ENCODE measurements around the gene TTC33.
"Not testable (repeated sequence)": the region's sequence is repeated elsewhere in the genome, so short reads cannot be mapped to it uniquely, and the experiment has no call there.

TTC33 gene

DNA sequence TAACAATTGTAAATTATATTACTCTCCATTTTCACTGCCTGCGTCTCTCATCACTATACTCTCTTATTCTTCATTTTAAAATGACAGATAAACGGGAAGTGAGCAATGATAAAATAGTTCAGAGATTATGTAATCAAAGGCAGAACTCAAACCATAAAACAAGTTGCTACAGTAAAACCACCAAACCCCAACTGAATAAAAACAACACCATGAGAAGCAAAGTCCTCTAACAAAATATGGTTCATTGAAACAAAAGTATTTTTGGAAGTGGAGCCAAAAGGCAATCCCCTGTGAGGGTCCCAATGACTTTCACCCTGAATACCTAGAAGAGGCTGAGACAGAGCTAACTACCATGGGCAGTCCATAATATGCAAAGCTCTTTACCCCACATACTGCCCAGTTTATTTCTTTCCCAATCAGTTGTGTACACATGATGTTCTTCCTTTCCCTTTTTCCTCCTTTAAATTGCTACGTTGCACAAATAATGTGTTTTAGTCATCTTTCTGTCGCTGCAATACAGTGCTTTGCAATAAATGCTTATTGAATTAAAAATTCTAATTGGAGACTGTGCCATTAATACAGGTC is 140.1 kb downstream of the TTC33 start:
- DNase-seq = no peak

DNA sequence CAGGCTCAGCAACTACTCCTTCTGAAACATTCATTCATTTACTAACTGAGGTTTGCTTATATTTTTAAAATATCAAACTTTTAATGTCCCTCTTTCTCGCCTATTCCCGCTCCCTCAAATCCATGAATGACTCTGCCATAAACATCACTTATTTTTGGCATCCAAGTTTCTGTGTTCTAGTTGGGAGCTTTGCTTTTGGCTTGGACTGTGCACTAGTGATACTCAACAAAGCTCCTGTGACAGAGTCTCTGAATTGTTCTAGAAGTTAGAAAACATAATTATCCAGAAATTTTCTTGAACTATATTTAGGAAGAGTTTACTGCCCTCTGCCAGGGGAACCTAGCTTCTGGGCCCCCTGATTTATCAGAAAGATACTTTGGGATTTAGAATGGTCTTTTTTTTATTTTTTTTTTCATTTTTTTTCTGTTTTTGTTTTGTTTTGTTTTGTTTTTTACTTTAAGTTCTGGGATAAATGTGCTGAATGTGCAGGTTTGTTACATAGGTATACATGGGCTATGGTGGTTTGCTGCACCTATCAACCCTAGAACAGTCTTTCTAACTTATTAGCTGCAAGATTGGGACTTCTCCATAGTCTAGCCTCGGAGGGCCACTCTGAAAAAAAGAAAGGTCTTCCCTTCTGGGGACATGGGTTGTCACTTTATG is 140.7 kb downstream of the TTC33 start:
- no peak for DNase-seq

DNA sequence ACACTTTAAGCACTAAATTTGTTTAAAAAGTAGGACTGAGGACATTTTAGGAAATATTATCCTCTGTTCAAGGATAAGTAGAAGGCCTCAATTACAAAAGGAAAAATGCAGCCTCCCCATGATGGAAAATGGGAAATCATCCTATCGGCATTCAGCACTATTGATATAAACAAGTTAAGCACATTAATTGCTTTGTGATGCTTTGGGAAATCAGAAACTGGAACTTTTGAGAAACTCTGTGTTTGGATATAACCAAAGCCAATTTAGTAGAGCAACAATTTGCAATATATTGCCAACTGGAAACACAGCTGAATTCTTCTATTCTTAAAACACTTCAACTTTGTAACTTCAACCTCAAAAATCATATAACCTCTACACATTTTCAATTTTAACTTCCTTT is 141.3 kb downstream of the TTC33 start:
- DNase-seq = no peak

DNA sequence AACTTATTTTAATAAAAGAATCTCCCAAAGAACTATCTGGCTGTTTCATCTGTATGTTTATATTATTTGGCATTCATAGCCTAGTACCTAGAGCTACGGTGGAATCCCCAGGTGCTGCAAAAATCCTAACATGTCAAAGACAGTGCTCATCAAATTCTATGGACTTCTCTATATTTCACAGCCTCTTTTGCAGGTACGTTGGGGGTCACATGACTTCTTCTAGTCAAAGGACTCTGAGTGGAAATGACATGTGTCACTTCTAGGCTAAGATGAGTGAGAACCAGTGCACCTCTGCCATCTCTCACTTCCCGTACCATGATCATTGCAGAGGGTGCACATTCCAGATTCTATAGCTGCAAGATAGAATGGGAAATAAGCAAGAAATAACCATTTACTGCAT is 148.6 kb downstream of the TTC33 start:
- no peak for DNase-seq

DNA sequence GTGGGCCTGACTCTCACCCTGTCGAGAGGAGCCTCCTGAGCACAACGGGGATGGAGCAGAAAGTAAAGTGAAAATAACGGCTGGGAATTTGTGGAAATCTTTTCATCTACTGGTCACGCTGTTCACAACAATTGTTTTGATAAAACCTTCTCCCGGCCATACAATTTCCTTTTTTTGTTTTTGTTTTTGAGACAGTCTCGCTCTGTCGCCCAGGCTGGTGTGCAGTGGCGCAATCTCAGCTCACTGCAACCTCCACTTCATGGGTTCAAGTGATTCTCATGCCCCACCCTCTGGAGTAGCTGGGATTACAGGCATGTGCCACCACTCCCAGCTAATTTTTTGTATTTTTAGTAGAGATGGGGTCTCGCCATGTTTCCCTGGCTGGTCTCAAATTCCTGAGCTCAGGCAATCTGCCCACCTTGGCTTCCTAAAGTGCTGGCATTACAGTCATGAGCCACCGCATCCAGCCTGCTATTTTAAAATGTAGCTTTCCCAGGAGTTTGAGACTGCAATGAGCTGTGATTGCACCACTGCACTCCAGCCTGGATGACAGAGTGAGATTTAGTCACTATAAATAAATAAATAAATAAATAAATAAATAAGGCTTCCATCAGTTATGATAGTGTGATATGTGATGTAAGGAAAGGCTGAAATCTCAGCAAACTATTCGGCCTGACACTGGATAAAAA is 149.5 kb downstream of the TTC33 start:
- DNase-seq = no peak

DNA sequence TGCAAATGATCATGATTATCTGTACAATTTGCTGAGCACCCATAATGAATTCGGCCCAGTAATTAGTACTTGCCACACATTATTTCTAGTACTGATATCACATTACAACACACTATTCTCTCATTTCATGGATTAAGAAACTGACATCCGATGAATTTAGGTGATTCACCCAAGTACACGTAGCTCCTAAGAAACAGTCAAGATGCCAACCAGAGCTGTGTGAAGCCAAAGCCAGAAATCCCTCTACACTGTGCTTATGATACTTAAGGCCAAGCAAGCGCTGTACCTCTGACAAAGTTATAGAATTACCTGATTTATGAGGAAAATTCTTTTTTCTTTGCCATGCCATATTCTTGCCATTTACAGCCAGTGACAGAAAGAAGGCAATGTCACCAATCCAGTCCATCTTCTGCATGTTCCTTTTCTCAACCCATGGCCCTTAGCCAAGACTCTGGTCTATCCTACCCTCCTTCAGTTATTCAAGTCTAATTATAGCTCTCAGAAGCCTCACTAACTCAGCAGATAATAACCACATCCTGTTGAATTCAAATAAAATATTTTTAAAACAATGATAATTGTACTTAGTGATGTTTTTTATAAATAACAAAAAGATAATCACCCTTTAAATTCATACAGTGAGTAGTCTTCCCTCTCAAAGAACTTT is 150.3 kb downstream of the TTC33 start:
- DNase-seq = no peak

DNA sequence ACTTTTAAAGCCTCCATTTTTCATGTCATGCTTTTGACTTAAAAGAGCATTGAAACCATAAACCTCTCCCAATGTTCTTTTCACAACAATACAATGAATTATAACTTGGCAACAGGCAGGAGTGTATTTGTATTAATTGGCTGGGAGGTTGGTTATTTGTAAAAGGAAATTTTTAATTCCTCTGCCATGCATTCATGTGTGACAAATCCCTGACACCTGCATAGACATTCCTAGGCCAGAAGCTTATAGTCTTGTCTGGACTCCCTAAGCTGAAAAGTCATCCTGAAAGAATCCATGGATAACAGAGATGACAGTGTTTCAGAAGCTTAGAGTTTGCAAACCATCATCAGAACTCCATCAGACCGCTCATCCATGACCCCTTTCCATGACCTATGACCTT is 152.4 kb downstream of the TTC33 start:
- no peak for DNase-seq

DNA sequence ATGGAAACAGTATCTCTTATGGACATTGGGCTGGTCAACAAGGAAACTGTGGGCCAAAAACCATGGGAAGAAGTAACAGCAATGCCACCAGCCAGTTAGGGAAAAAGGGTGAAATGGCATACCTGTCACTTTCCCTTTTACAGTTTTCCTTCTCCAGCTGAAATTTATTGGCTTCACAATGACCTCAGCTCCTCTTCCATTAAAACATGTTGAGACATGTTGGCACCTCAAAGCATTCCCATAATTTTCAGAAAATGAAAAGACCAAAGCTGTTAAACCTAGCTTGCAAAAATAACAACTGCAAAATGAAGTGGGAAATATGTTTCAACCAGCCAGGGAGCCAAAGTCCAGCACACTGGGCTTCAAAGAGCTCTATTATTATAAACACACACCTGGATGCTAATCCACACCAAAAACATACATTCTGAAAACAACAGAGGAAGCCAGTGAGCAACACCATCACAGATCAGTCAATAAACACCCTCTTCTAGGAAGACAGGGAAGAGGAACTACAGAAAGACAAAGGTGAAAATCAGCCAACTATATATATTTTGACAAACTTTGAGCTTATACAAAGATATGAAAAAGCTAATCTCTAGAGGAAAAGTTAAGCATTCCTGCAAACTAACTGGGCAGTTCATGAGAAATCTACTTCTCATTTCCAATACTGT is 154.4 kb downstream of the TTC33 start:
- DNase-seq = no peak

DNA sequence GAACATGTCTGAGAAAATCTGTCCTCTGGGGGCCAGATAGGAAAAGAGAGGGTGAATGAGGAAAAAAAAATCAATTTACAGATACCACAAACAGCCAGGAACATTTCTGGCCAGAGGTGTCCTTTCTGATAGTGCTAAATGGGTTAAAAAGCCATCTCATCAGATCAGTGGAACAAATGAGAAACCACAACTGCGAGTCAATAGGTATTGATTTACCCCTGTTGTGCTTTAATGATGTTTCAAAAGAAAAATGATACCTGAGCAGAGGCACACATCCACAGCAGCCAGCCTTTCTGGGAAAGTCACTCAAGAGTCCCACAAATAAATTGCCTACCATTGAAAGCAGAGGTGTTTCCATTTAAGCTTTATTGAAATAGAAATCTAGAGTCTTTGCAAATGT is 155.4 kb downstream of the TTC33 start:
- DNase-seq = no peak

DNA sequence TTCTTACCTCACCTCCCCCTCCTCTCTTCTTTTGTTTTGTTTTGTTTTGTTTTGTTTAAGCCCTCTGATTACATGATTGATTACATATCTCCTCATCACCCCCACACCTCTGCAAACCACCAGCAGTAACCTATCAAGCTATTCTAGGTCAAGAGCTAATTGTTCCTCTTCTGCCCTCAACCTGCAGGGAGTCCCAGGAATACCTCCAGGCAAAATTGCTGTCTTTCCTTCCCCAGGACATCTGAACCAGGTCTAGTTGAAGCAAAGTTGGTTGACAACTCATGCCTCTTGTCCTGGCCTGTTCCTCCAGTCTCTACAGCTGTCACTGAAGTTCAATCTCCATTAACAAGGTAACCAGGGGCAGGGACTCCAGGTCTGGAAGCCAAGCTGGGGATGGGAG is 156.1 kb downstream of the TTC33 start:
- DNase-seq = no peak

DNA sequence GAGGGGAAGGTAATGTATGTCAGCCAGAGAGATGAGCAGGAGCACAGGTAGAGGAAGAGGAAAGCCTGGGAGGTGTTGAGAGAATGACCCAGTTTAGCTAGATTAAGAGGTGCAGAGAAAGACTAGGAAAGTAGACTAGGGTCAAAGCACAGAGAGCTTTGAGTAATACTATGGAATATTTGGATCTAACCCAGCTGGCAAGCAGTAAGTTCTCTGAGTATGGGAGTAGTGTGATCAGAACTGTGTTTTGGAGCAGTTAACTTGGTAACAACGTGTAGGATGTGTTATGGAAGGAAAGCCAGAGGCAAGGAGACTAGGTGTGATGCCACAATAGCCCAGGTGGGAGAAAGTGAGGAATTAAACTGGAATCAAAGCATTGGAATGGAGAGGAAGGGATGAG is 160.9 kb downstream of the TTC33 start:
- DNase-seq = no peak

DNA sequence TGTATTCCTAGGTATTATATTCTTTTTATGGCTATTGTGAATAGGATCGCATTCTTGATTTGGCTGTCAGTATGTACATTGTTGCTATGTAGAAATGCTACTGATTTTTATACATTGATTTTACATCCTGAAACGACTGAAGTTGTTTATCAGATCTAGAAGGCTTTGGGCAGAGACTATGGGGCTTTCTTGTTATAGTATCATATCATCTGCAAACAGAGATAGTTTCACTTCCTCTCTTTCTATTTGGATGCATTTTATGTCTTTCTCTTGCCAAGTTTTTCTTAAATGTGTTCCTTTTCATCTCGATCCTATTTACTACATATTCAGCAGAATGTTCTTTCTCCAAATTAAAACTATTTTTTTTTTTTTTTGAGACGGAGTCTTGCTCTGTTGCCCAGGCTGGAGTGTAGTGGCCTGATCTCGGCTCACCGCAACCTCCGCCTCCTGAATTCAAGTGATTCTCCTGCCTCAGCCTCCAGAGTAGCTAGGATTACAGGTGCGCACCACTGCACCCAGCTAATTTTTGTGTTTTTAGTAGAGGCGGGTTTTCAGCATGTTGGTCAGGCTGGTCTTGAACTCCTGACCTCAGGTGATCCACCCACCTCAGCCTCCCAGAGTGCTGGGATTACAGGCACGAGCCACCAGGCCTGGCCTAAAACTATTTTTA is 163.9 kb downstream of the TTC33 start:
- DNase-seq = not testable (repeated sequence)

DNA sequence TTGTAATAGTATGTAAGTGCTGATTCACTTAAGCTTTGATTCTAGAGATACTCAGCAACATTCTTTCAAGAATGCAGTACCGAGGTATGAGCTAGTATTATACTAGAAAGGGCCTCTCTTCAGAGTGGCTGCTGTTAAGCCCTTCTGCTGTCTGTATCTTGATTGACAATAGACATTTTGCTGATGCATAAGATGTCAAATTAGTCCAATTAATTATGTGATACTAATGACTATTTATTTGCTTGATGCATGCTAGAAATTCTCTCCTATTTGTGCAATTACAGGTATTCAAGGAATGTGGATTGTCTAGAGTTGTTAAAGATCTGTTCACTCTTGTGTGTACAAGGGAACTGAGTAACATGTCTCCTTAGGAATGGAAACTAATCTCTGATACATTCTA is 168.4 kb downstream of the TTC33 start:
- no peak for DNase-seq

DNA sequence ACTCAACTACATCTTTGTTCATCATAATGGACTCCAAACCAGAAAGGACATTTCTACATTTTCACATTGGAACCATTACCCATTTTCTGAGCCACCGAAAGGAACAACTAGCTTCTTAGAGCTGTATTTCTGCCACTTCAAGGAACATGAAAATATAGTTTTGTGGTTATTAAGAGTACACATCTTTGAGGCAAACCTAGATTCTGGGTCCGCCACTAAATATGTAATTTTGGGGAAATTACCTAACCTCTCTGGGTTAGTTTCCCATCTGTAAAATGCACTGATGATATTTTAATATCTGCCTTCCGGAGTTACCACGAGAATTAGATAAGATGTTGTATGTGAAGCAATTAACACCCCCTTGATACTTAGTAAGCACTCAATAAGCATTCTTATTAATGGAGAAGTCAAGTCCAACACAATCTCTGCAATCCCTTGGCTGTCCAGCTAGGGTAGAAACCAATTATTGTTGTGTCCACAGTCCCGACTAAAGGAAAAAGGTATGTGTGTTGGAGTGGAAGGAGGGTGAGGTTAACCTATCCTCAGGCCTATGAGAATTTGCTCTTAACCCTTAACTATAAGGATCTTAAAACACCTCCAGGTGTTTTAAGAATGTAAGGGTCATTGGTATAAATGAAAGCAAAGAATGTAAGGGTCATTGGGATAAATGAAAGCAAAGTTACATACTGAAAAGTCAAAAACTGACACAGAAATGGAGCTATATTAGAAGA is 170.1 kb downstream of the TTC33 start:
- no peak for DNase-seq

DNA sequence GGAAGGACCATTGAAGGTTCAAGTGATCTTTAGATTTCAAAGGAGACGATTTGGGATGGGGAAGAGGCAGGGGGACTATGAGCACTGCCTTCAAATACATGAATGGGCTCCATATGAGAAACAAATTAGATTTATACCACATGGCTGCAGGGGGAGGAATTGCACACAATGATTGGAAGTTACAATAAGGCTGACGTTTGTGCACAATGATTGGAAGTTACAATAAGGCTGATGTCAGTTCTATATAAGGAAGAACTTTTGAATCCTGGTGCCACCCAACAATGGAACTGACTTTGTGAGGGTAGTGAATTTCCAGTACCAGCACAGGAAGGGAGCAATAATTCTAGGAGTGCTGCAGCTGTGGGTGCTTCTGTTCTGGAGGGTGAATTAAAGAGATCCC is 171.7 kb downstream of the TTC33 start:
- no peak for DNase-seq

DNA sequence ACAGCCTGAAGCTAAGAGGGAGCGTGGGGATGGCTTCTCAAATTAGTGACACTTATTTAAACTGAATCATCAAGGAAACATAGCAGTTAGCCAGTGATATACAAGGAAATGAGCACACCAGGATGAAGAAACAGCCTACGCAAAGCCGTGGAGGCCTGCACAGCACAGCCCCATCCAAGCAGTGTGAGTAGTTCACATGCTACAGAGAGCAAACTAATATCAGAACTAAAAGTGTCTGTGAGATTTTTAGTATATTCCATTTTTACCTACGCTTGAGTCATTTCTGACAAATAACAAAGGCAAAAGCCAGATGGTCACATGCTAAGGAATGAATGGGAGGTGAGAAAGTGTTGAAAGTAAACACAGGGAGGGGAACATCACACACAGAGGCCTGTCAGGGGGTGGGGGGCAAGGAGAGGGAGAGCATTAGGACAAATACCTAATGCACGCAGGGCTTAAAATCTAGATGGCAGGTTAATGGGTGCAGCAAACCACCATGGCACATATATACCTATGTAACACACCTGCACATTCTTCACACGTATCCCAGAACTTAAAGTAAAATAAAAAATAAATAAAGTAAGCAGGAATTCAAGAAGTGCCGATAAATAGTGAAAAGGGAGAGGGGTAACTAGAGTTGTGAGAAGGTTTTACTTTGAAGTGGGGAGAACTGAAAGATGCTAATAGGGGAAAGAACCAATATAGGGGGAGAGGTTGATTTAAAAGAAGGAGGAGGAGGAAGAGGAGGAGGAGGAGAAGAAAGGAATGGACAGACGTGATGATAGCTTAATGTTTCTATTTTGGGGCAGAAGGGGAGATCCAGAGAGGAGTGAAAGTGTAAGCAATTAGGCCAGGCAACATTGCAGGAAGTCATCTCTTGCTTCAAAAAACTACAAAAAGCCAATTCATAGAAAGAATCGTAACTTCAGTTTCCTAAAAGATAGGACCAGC is 177.0 kb downstream of the TTC33 start:
- peak in 17 of 56 donors; percentile 0 to 16 (median 2) for DNase-seq

DNA sequence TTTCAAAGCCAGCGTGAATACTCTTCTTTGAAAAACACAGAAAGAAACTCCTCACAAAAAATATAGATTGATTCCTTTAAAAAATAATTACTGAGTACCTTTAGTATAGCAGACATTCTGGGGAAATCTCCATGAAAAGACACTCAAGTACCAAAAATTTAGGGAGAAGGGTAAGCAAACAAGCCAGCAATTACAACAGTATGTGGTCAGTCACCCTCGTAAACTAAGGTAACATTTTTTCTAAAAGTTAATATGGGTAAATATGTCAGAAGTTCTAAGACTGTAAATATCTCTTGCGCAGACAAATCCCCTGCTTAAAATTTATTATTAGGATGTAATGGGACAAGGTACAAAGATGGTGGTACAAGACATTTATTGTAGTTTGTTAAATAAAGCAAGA is 178.0 kb downstream of the TTC33 start:
- no peak for DNase-seq

DNA sequence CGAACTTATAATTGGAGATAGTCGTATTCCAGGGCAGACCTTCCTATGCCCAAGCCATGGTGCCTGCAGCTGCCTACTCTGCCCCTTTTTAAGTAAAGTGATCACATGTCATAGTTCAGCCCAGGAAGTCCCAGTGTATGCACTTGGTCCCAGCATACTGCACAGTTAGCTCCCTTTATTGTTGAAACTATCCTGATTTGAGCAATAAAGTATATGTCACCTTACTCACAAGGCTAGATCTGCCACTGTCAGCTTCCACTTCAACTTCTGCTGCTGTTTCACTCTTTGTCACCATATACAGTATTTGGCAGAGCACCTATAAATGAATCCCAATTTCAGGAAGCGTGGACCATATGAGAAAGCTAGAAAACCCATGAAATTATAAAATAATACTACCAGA is 179.8 kb downstream of the TTC33 start:
- DNase-seq = no peak

DNA sequence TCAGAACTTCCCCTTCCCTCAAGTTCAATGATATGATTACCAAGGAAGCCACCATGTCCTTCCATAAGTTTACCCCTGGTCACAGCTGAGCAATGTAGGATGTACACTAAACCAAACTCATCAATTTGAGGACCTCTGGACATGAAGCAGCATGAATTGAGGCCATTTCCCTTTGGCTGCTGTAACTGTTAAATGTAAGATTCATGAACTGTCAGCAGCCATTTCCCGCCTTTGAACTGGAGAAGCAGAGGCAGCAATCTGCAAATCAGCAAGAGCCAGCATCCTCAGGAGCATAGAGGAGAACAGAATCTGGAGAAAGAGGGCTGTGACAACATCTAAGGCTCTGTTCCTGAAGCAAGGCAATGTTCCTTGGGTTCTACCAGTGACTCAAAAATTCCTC is 180.3 kb downstream of the TTC33 start:
- DNase-seq = no peak

Measured in amygdala (tissue), 56 donors.